GM18909 (cell line): ENCODE results near the gene PPP1R9A.
A peak's percentile ranks its signal among the peaks of the same experiment; 100 is the strongest.

Experiments
- ATAC-seq: cut with Tn5 transposase; IDR thresholded peaks from one replicate; pipeline ENCODE4 v1.9.1; 2021; ENCODE audit warnings: mild to moderate bottlenecking; ENCODE audit not compliant: unreplicated experiment, poor library complexity

PPP1R9A gene

DNA sequence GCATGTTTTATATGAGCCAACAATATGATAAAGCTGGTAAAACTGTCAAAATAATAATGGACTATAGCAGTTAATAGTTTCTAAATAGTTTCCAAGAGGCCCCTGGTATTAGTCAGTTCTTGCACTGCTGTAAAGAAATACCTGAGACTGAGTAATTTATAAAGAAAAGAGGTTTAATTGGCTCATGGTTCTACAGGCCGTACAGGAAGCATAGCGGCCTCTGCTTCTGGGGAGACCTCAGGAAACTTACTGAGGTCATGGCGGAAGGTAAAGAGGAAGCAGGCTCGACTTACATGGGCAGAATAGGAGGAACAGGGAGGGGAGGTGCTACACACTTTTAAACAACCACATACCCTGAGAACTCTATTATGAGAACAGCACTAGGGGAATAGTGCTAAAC lies 104.6 kb downstream of the PPP1R9A start:
- ATAC-seq: no peak

DNA sequence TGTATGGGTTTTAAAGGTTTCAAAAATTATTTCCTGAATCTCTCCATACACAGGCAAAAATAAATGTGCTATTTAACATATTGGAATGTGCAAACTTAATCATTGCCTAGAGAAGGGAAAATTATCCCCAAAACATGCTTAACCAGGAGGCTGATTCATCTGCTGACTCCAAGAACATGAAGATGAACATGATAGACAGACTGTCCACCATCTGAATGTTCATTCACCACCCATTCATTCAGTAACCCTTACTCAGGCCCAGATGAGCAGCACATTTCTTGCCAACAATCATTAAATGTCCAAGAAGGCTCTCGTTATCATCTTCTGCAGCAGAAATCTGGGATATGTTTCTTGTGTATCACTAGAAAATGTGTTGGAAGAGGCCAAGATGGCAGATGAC lies 110.6 kb downstream of the PPP1R9A start:
- ATAC-seq: no peak

DNA sequence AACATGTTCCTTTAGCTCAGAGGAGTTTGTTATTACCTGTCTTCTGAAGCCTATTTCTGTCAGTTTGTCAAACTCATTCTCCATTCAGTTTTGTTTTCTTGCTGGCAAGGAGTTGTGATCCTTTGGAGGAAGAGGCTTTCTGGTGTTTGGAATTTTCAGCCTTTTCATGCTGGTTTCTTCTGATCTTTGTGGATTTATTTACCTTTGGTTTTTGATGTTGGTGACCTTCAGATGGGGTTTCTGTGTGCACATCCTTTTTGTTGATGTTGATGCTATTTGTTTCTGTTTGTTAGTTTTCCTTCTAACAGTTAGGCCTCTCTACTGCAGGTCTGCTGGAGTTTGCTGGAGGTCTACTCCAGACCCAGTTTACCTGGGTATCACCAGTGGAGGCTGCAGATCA lies 118.6 kb downstream of the PPP1R9A start:
- ATAC-seq: no peak

- no peak for ATAC-seq
Measured at GRCh38 chr7:95026421-95027072, 119.2 kb downstream of the PPP1R9A start.

DNA sequence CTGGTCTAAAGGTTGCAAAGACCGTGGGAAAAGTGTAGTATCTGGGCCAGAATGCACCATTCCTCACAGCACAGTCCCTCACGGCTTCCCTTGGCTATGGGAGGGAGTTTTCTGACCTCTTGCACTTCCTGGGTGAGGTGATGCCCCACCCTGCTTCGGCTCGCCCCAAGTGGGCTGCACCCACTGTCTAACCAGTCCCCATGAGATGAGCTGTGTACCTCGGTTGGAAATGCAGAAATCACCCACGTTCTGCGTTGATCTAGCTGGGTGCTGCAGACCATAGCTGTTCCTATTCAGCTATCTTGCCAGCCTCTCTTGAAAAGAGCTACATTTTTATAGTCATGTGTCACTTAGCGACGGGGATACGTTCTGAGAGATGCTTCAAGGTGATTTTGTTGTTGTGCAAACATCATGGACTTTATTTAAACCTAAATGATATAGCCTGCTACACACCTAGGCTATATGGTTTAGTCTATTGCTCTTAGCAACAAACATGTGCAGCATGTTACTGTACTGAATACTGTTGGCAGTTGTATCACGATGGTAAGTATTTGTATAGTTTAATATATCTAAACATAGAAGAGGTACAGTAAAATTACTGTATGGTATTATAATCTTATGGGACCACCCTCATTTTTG lies 120.0 kb downstream of the PPP1R9A start:
- ATAC-seq: no peak

- no peak for ATAC-seq
Measured at GRCh38 chr7:95028683-95029082, 121.3 kb downstream of the PPP1R9A start.

DNA sequence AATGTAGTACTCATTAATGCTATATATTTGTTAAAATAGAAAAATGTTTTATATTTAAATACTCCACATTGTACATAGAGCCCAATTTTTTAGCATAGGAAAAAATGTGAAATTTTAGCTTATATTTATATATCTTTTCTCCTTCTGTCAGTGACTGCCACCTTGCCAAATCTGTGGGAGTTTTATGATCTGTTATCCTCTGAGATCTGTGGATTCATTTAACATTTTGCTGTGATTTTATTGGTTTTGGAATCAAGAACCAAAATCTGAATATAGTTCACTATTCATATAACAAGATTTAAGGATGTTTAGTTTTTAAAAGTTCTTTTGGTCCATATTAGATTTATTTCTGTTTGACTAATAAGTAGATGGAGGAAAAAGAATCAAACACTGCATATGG lies 127.9 kb downstream of the PPP1R9A start:
- no peak for ATAC-seq

GRCh38 chr7:95041031-95041430 lies 133.6 kb downstream of the PPP1R9A start:
- no peak for ATAC-seq

- ATAC-seq: no peak
Measured at GRCh38 chr7:95045236-95045923, 138.0 kb downstream of the PPP1R9A start.

DNA sequence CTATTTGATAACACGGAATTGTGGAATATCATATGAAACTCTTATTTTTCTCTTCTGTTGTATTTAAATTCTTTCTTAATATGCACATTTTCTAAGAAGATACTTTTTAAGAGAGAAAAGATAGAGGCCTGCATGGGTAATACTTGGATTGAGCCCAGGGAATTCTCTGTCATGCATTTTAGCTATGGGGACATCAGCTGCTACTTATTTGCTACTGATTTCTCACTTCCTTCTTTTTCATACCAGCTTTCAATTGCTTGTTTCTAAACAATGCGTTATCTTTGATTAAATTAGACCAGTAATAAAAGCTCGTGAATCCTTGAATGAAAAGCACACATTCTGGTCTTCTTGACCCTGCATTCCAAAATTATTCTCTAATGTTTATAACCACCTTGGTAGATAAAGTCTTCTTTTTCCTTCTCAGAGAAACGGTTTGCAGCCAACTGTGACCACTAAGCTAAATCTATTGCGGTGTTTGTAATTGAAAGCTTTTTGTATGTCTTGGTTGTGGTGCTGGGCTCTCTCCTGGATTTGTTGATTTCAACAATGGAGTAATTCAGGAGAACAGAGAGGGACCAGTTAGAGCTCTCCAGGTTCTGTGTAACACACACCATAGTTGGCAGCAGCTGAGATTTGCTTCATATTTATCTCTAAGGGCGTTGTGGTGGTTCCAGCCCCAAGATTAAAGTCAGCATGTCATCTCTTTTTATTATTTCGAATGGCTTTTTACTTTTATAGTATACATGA lies 139.3 kb downstream of the PPP1R9A start:
- ATAC-seq: peak; percentile 56

DNA sequence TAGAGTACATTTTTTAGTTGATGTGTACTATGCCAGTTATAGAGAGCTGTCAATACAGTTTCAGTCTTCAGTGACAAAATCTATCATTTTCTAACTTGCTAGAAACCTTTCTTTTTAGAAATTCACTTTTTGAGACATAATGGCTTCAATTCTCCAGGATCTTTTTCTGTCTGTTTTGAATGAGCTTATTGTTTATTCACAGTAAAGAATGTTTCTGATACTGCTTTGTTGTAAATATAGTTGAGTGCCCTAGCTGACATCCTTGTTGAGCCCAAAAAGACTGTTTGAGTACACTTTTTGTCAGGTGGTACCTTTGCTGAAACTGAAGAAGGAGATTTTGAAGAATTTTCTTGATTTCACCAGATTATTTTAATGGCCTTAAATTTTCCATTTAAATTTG lies 139.9 kb downstream of the PPP1R9A start:
- ATAC-seq: no peak

DNA sequence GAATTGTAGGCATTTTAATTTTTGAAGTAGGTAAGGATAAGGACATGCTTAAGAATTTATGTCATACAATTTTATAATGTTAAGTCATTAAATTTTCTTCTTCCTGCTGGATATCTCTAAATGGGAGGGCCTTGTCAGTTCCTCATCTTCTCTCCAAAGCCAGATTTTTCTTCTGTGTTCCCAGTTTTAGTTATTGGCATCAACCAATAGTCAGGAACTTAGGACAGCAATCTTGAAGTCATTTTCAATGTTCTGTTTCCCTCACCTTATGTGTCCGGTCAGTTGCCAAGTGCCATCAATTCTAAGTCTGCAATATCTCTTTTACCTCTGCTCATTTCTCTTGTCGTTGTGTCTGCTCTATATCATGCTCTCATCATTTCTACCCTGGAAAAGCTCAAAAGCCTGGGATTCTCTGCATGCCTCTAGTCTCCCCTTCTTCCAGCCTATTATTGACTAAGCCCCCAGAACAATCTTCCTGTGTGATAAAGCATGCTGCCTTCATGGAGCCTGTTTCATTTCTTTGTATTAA lies 145.2 kb downstream of the PPP1R9A start:
- no peak for ATAC-seq

DNA sequence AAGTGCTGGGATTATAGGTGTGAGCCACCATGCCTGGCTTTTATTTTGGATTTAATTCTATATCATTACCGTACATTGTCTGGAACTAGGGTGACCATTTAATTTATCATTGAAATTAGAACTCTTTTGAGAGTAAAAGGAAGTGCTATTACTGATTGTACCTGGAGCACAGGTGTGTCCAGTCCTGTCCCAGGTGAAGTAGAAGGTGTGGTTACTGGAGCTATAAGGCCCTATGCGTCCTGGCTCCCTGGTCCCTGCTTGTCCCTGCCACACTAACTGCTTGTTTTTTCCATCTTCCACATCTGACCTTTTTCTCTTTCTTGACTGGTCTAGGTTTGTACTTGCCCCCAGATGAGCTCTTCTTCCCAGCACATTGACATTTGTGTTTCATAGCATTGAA lies 147.0 kb downstream of the PPP1R9A start:
- ATAC-seq: no peak

DNA sequence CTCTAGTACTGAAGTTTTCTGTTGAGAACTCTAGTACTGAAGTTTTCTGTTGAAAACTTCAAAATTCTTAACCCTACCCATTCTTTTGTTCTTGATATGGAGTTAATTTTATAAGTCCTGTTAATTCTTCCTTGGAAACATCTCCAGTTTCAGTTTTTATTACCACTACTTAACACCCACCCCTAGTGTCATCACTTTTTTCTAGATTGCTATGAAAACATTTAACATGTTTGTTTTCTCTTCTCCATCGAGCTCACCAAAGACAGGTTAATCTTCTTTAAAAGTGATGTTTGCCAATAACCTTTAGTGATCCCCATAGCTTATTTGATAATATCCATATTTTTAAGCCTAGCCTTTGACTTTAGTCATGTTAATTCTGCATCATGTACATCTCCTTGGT lies 147.9 kb downstream of the PPP1R9A start:
- no peak for ATAC-seq

DNA sequence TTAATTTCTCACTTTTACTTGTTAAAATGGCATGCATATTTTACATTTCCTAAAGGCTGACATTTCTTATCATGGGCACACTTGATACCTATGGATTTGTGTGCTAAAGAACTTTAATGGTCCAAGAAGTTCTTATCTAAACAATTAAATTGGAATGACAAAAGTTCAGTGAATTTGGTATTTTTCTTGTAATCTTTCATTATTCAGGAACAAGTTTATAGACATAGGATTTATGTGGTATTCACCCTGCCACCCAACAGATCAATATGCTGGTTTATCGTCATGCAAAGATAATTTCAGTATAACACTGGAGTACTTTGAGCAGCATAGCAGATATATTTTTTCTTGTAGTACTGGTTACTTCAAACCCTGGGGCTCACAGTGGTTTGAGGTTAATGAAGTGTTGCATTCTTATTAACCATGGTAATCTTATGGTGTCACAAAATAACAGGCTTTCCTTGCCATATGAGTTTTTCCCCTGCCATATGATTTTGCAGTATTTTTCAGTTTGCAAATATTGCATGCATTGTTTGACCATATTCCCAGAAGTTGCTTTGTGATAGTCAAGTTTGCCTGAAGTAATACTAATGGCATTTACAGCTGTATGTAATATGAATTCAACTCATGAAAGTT lies 148.8 kb downstream of the PPP1R9A start:
- no peak for ATAC-seq

DNA sequence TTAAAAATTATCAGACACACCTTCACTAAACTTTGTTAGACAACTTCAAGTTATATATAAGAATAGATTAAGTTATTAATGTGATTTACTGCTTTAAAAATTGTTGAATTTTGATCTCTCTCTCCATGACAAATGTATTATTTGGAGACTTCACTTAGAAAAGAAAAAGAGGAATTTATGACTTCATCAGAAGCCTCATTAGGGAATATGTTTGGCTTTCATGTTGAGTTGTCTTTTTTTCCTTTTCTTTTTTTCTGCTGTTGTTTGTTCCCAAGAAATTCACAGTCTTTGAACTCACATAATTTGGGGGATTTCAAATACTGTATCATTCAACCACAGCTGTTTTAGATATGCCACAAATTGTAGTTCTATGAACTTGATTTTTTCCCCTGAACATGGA lies 149.5 kb downstream of the PPP1R9A start:
- no peak for ATAC-seq

DNA sequence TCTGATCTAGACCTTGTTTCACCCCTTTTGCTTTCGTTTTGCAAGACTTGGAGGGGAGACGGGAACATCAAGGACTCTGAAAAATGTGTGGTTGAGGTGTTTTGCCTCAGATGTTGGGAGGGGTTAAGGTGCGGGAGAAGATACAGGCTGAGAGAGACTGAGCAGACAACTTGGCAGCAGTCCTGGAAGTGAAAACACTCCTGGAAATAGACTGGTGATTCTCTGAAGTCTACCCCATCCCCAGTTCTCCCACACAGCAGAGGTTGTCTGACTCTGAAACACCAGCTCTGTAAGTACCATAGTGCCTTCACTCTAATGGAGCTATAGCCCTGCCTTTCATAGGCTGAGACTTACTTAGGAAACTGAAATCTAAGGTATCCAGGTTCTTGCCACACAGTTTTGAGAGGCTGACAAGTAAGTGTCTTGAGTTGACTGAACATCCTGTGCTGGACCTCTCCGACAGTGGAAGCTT lies 152.5 kb downstream of the PPP1R9A start:
- ATAC-seq: no peak

DNA sequence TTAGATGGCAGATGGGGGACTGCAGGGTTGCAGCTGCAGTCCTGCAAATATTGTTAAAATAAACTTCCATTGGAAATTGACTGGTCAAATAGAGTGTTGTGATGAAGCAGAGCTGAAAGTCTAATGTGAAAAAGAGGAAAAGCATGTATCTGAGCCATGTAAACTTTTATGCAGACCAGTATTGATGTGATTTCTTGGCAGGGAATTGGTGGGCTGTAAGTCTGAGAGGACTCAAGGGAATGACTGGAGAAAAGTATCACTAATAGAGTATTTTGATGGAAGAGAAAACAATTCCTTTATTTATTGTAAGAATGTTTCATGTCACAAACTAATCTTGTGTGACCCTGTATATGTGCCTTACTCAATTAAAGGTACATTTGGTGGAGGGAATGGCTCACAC lies 155.5 kb downstream of the PPP1R9A start:
- ATAC-seq: no peak

- ATAC-seq: no peak
Measured at GRCh38 chr7:95066737-95067530, 159.5 kb downstream of the PPP1R9A start.
